Left ventricle myocardium inferior (tissue), 1 donor: Measurements from ENCODE around the gene TBC1D4. TPM values are rescaled to one million over a fixed set of nuclear protein-coding genes. Genes with fewer than 3 reads are reported as not detected.
A peak's percentile ranks its signal among the peaks of the same experiment; 100 is the strongest.

Experiments used
- DNase-seq: peaks from one replicate; pipeline ENCODE4 v3.0.0-alpha.2; 2020
- H3K27ac ChIP-seq: fragments of 200-600 bp; replicated peaks from 2 replicates; pipeline ENCODE4 v1.8.0; 2021
- H3K27me3 ChIP-seq: fragments of 200-600 bp; 2 replicates; pipeline ENCODE4 v1.8.0; 2021; ENCODE audit warnings: low read depth
- H3K36me3 ChIP-seq: fragments of 200-600 bp; 2 replicates; pipeline ENCODE4 v1.8.0; 2021
- H3K4me1 ChIP-seq: fragments of 200-600 bp; 2 replicates; pipeline ENCODE4 v1.8.0; 2021
- H3K4me3 ChIP-seq: fragments of 200-600 bp; 2 replicates; pipeline ENCODE4 v1.8.0; 2021; ENCODE audit warnings: mild to moderate bottlenecking, moderate library complexity
- H3K9me3 ChIP-seq: fragments of 200-600 bp; replicated peaks from 2 replicates; pipeline ENCODE4 v1.8.0; 2021
- CTCF ChIP-seq: fragments of 200-600 bp; IDR thresholded peaks from 2 replicates; pipeline ENCODE4 v1.8.0; 2021; ENCODE audit warnings: antibody characterized with exemption, mild to moderate bottlenecking, borderline replicate concordance
- intact Hi-C: fragments of 100-400 bp; cut with micrococcal nuclease; formaldehyde crosslinking; loops from one replicate; pipeline ENCODE4 v1.11.0; 2022
- total RNA-seq: library from RNA; stranded (reverse); fragmentation: NEBNext Ultra II Directional; extraction: Animal tissue kit (Norgen Biotek cat#: 25700); gene quantifications from one replicate; pipeline ENCODE4 v1.2.1, GENCODE V29; 2021
- donor health status: DM: no; HTN: yes; CAD: no; lungs with severe emphysema.

TBC1D4 gene
- total RNA-seq, 1 donor from 2014 or later, result 97.5 TPM

- H3K4me1 ChIP-seq, result no peaks in the 10 kb centered on the region
- H3K27ac ChIP-seq, result no peak overlapping the region
- peaks cover 66% of the 10 kb centered on the region for H3K36me3 ChIP-seq
- H3K9me3 ChIP-seq, result no peaks in the 10 kb centered on the region
- H3K4me3 ChIP-seq, result no peak overlapping the region
- no peak for TF ChIP-seq CTCF
- no peaks in the 10 kb centered on the region for H3K27me3 ChIP-seq
- intact Hi-C loops, result no loop called here
- DNase-seq, result no peak
Observed at GRCh38 chr13:75339635-75340374, 142.2 kb downstream of the TBC1D4 start.

GRCh38 chr13:75334634-75335447 is 147.1 kb downstream of the TBC1D4 start:
- H3K27me3 ChIP-seq, result no peaks in the 10 kb centered on the region
- DNase-seq, result no peak
- no peak overlapping the region for H3K4me3 ChIP-seq
- peaks cover 29% of the 10 kb centered on the region for H3K36me3 ChIP-seq
- H3K4me1 ChIP-seq, result peaks cover 26% of the 10 kb centered on the region
- H3K27ac ChIP-seq, result no peak overlapping the region
- intact Hi-C loops, result no loop called here
- no peak for TF ChIP-seq CTCF
- no peaks in the 10 kb centered on the region for H3K9me3 ChIP-seq

- H3K36me3 ChIP-seq, result peaks cover 26% of the 10 kb centered on the region
- no peaks in the 10 kb centered on the region for H3K9me3 ChIP-seq
- no peak overlapping the region for H3K4me3 ChIP-seq
- H3K27ac ChIP-seq, result no peak overlapping the region
- no peaks in the 10 kb centered on the region for H3K27me3 ChIP-seq
- intact Hi-C loops, result no loop called here
- peaks cover 26% of the 10 kb centered on the region for H3K4me1 ChIP-seq
- DNase-seq, result no peak
- TF ChIP-seq CTCF, result no peak
Observed at GRCh38 chr13:75333103-75333502, 148.9 kb downstream of the TBC1D4 start.

- H3K36me3 ChIP-seq, result peaks cover 25% of the 10 kb centered on the region
- H3K27ac ChIP-seq, result peak overlapping the region; percentile 18
- H3K27me3 ChIP-seq, result no peaks in the 10 kb centered on the region
- intact Hi-C loops, result no loop called here
- no peak for DNase-seq
- peaks cover 34% of the 10 kb centered on the region for H3K4me1 ChIP-seq
- no peaks in the 10 kb centered on the region for H3K9me3 ChIP-seq
- TF ChIP-seq CTCF, result no peak
- H3K4me3 ChIP-seq, result no peak overlapping the region
Observed at GRCh38 chr13:75331792-75332349, 150.1 kb downstream of the TBC1D4 start.

GRCh38 chr13:75330770-75331169 is 151.2 kb downstream of the TBC1D4 start:
- Histone ChIP-seq H3K27ac (peak overlapping the region; percentile 1), H3K4me3 (no peak overlapping the region), H3K9me3 (no peaks in the 10 kb centered on the region), H3K4me1 (peaks cover 45% of the 10 kb centered on the region), H3K36me3 (peaks cover 19% of the 10 kb centered on the region), H3K27me3 (no peaks in the 10 kb centered on the region)
- intact Hi-C loops, result no loop called here
- no peak for DNase-seq
- TF ChIP-seq CTCF, result no peak
